ENCODE results near the gene XRN2. TPM values are rescaled to one million over a fixed set of nuclear protein-coding genes. Genes with fewer than 3 reads are reported as not detected.

XRN2 gene
- total RNA-seq, 4 donors from 2014 or later = 55.5 to 80.8 (median 68.4) TPM

DNA sequence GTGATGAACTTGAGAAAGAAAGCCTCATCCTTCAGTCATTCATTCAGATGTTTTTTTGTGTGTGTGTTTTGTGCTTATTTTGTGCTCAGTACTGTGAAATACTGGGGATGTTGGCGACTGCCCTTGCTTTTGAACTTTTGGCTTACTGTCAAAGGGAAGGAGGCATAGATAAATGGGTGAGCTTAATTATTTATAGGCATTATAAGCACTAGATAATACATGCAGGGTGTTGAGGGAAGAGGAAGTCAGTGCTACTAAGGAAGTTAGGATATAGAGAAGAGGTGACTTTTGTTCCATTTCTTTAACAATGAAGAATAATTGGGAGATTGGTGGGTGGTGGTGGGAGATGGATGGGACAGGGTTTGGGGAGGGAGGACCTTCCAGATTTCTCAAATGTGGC is 23.6 kb downstream of the XRN2 start:
- 38 to 67% methylated on average over 1 of the region's 1 CpG for WGBS, 2 donors (ENCODE audit: low coverage in 1 of 2)
- peaks cover 4 to 43% (median 10%) of the 10 kb centered on the region in 3 donors for H3K4me1 ChIP-seq

DNA sequence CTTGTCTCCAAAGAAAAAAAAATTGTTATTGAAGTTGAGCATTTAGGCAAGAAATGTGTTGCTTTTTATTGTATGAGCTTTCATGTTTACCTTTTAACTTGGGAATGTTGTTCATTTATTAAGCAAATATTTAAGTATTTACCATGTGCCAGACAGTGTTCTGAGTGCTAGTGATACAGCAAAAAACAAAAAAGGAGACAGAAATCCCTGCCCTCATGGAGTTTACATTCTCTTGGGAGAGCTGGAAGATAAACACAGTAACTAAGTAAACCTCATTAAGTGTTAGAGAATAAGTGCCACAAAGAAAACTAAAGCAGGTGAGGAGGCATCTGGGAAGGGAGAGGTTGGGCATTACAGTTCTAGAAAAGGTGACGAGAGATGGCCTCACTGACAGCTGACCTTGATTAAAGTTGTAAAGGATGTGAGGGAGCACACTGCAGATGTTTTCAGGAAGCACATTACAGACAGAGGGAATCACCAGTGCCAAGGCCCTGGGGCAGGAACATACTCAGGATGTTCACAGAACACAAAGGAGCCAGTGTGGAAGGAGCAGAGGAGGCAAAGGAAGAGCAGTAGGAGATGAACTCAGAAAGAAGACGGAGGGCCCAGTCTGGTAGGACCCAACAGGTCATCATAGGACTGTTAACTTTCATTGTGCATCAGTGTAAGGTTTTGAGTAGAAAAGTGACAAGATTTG is 33.5 kb downstream of the XRN2 start:
- no peaks in the 10 kb centered on the region for H3K4me1 ChIP-seq
- H3K4me3 ChIP-seq = no peak overlapping the region
- no peaks in the 10 kb centered on the region for H3K9me3 ChIP-seq
- no peak overlapping the region for H3K27ac ChIP-seq
- ATAC-seq = no peak
- TF ChIP-seq, protein P1, sequence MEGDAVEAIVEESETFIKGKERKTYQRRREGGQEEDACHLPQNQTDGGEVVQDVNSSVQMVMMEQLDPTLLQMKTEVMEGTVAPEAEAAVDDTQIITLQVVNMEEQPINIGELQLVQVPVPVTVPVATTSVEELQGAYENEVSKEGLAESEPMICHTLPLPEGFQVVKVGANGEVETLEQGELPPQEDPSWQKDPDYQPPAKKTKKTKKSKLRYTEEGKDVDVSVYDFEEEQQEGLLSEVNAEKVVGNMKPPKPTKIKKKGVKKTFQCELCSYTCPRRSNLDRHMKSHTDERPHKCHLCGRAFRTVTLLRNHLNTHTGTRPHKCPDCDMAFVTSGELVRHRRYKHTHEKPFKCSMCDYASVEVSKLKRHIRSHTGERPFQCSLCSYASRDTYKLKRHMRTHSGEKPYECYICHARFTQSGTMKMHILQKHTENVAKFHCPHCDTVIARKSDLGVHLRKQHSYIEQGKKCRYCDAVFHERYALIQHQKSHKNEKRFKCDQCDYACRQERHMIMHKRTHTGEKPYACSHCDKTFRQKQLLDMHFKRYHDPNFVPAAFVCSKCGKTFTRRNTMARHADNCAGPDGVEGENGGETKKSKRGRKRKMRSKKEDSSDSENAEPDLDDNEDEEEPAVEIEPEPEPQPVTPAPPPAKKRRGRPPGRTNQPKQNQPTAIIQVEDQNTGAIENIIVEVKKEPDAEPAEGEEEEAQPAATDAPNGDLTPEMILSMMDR (IDR thresholded peaks at IDR 0.05) = no peak
- TF ChIP-seq EP300 (IDR thresholded peaks at IDR 0.05) (no peak), POLR2A (IDR thresholded peaks at IDR 0.05) (no peak), POLR2AphosphoS5 (IDR thresholded peaks at IDR 0.05) (no peak)
- H3K36me3 ChIP-seq = peaks cover 9 to 99% of the 10 kb centered on the region in 2 donors
- 100% methylated on average over 1 to 2 of the region's 2 CpGs for WGBS, 2 donors (ENCODE audit: low coverage in 1 of 2)
- no peaks in the 10 kb centered on the region for H3K27me3 ChIP-seq

More for the DNA sequence above, 23.6 kb downstream of the XRN2 start:
- H3K27ac ChIP-seq = no peak overlapping the region
- no peaks in the 10 kb centered on the region for H3K27me3 ChIP-seq
- no peak for ATAC-seq
- H3K36me3 ChIP-seq = peaks cover 2 to 28% of the 10 kb centered on the region in 2 donors
- H3K9me3 ChIP-seq = no peaks in the 10 kb centered on the region
- TF ChIP-seq, protein P1 (IDR thresholded peaks at IDR 0.05) = no peak
- TF ChIP-seq POLR2A (IDR thresholded peaks at IDR 0.05) (no peak), POLR2AphosphoS5 (IDR thresholded peaks at IDR 0.05) (no peak), EP300 (IDR thresholded peaks at IDR 0.05) (no peak)
- H3K4me3 ChIP-seq = no peak overlapping the region

- WGBS, 2 donors (ENCODE audit: low coverage in 1 of 2) = 68 to 72% methylated on average over 4 of the region's 4 CpGs
- Histone ChIP-seq H3K36me3 (peaks cover 3 to 87% of the 10 kb centered on the region in 2 donors), H3K4me1 (no peaks in the 10 kb centered on the region), H3K27ac (no peak overlapping the region), H3K4me3 (no peak overlapping the region), H3K9me3 (no peaks in the 10 kb centered on the region), H3K27me3 (no peaks in the 10 kb centered on the region)
- no peak for ATAC-seq
- TF ChIP-seq EP300 (IDR thresholded peaks at IDR 0.05) (no peak), POLR2A (IDR thresholded peaks at IDR 0.05) (no peak), POLR2AphosphoS5 (IDR thresholded peaks at IDR 0.05) (no peak)
- TF ChIP-seq, protein P1 (IDR thresholded peaks at IDR 0.05) = no peak
These were observed 35.2 kb downstream of the XRN2 start for GRCh38 chr20:21338291-21338690.

DNA sequence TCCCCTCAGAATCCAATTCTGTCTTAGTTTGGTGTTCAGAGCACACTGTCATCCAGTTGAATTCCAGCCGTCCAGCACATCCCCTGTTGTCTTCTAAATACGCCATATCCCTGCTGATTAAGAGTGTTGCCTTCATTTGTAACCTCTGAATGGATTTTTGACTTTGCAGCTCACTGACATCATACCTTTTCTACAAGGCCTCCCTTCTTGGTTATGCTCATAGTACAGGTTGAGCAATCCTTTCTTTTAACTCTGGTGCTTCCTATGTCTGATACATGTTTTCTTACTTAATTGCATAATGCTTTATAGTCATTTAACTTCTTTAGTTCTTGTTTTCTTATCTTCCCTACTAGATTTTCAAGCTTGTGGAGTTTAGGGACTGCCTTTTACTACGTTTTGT is 36.4 kb downstream of the XRN2 start:
- Histone ChIP-seq H3K4me1 (no peaks in the 10 kb centered on the region), H3K27me3 (no peaks in the 10 kb centered on the region), H3K4me3 (no peak overlapping the region), H3K27ac (no peak overlapping the region), H3K36me3 (peaks cover 3 to 82% of the 10 kb centered on the region in 2 donors), H3K9me3 (no peaks in the 10 kb centered on the region)
- 94 to 100% methylated on average over 1 to 3 of the region's 3 CpGs for WGBS, 2 donors (ENCODE audit: low coverage in 1 of 2)
- no peak for ATAC-seq
- TF ChIP-seq EP300 (IDR thresholded peaks at IDR 0.05) (no peak), POLR2A (IDR thresholded peaks at IDR 0.05) (no peak), POLR2AphosphoS5 (IDR thresholded peaks at IDR 0.05) (no peak)
- TF ChIP-seq, protein P1 (IDR thresholded peaks at IDR 0.05) = no peak

Data from gastroesophageal sphincter (tissue), 4 donors.